ENCODE results near the gene PPM1H. TPM values are rescaled to one million over a fixed set of nuclear protein-coding genes. Genes with fewer than 3 reads are reported as not detected.

PPM1H gene
- total and polyA plus RNA-seq, 2 of the 8 experiments (the other 6 are each of a cell fraction or from before 2014, with no cell fraction given), result 16.4 to 36.1 TPM

GRCh38 chr12:62643486-62643885 is 291.5 kb downstream of the PPM1H start:
- no peaks in the 10 kb centered on the region for H3K9me3 ChIP-seq (ENCODE audit: insufficient read depth in 2 of 2, low read depth in 1 of 2, low read length in 1 of 2)
- FAIRE-seq (no peak), DNase-seq (ENCODE audit: low read depth in 1 of 2, low spot score in 2 of 2) (no peak)
- no peak overlapping the region for H3K23ac ChIP-seq (ENCODE audit: insufficient read length)
- TF ChIP-seq MAX (IDR thresholded peaks at IDR 0.05) (no peak), CHD1 (IDR thresholded peaks at IDR 0.05; ENCODE audit: low read depth, low read length) (no peak), ATF3 (IDR thresholded peaks at IDR 0.05; ENCODE audit: insufficient read depth, low read depth, low read length) (no peak), KDM1A (IDR thresholded peaks at IDR 0.05; ENCODE audit: borderline replicate concordance, low read length) (no peak), HDAC2 (IDR thresholded peaks at IDR 0.05; ENCODE audit: borderline replicate concordance in 1 of 2, low read depth in 2 of 2, low read length in 2 of 2) (no peak), POLR2A (IDR thresholded peaks at IDR 0.05; ENCODE audit: control extremely low read depth in 1 of 2, low read depth in 2 of 2, low read length in 2 of 2) (no peak), EP300 (IDR thresholded peaks at IDR 0.05; ENCODE audit: borderline replicate concordance in 1 of 2, low read depth in 2 of 2, low read length in 2 of 2) (no peak), SAP30 (IDR thresholded peaks at IDR 0.05; ENCODE audit: insufficient read depth, insufficient replicate concordance, low read length) (no peak), RNF2 (IDR thresholded peaks at IDR 0.05; ENCODE audit: borderline replicate concordance, low read depth, low read length, missing control alignments, poor library complexity, severe bottlenecking) (no peak), KDM5A (IDR thresholded peaks at IDR 0.05; ENCODE audit: low read length) (no peak)
- H3K4me3 ChIP-seq (ENCODE audit: extremely low read depth in 1 of 4, insufficient read depth in 2 of 4, low read depth in 3 of 4, low read length in 4 of 4), result no peak overlapping the region
- H3K4me1 ChIP-seq (replicated peaks in 1 of 4; ENCODE audit: control insufficient read depth in 3 of 4, insufficient read depth in 4 of 4, low read length in 3 of 4), result peaks cover 0 to 12% (median 7%) of the 10 kb centered on the region in 4 experiments; a peak in 6 of 7 replicates
- H4K20me1 ChIP-seq (replicated peaks in 1 of 2; ENCODE audit: control insufficient read depth in 1 of 2, insufficient read depth in 2 of 2, low read length in 2 of 2), result no peaks in the 10 kb centered on the region
- POLR2A ChIA-PET (ENCODE audit: partially characterized antibody), result interaction anchor here (2.2 kb wide), 1 partner anchor 10 kb away, joined by 6 read pairs; no protein-coding TSS in a partner anchor
- no peak overlapping the region for H3K56ac ChIP-seq (replicated peaks; ENCODE audit: insufficient read length, low read depth, low read length)
- H3K27ac ChIP-seq (ENCODE audit: low read depth, low read length), result no peak overlapping the region
- H4K5ac ChIP-seq (ENCODE audit: insufficient read length, low read depth, low read length), result no peak overlapping the region
- CTCF ChIA-PET (ENCODE audit: partially characterized antibody), result interaction anchor here (0.9 to 2.3 kb wide), 3 partner anchors 11 to 63 kb away, joined by 3 to 6 read pairs (median 3); no protein-coding TSS in a partner anchor
- no peaks in the 10 kb centered on the region for H3K27me3 ChIP-seq (replicated peaks in 1 of 4; ENCODE audit: control insufficient read depth in 3 of 4, extremely low read depth in 1 of 4, insufficient read depth in 3 of 4, low read length in 3 of 4)
- WGBS, 2 experiments (ENCODE audit: extremely low coverage in 1 of 2, insufficient coverage in 1 of 2, insufficient read length in 1 of 2, insufficient replicate concordance in 2 of 2, low coverage in 1 of 2, low lambda C conversion rate in 2 of 2, missing lambda C conversion rate in 1 of 2), result 92% methylated on average over 2 of the region's 2 CpGs; no CpG with 5 or more reads in 1 of the 2 experiments
- no peak overlapping the region for H2BK5ac ChIP-seq (ENCODE audit: low read depth, low read length)
- no peak overlapping the region for H2BK12ac ChIP-seq (ENCODE audit: low read depth, low read length)
- no peak overlapping the region for H3K4me2 ChIP-seq (ENCODE audit: insufficient read depth in 1 of 2, low read depth in 2 of 2, low read length in 2 of 2)
- H3K36me3 ChIP-seq (ENCODE audit: control insufficient read depth in 2 of 4, insufficient read depth in 4 of 4, low read length in 3 of 4), result no peaks in the 10 kb centered on the region; a peak in 1 of 8 replicates
- H3K4ac ChIP-seq (replicated peaks; ENCODE audit: insufficient read length, low read depth, low read length), result no peak overlapping the region
- no peak overlapping the region for H2AK5ac ChIP-seq (ENCODE audit: low read depth, low read length)
- no peak overlapping the region for H2BK120ac ChIP-seq (replicated peaks; ENCODE audit: low read depth, low read length)
- no peak overlapping the region for H3K18ac ChIP-seq (ENCODE audit: extremely low read depth, low read length)
- no peak overlapping the region for H3K9ac ChIP-seq (replicated peaks in 1 of 4; ENCODE audit: extremely low read depth in 1 of 4, low read depth in 3 of 4, low read length in 3 of 4)
- H2BK15ac ChIP-seq (ENCODE audit: low read length), result no peak overlapping the region
- no peak overlapping the region for H4K91ac ChIP-seq (replicated peaks; ENCODE audit: insufficient read length, low read length)
- no peak overlapping the region for H3K14ac ChIP-seq (ENCODE audit: insufficient read length)
- no peaks in the 10 kb centered on the region for H3K23me2 ChIP-seq (ENCODE audit: low read depth, low read length)
- H3K79me1 ChIP-seq (ENCODE audit: low read depth, low read length), result no peaks in the 10 kb centered on the region; the same call in 1 of the 2 replicates
- H2AFZ ChIP-seq (ENCODE audit: low read length), result no peak overlapping the region
- no peak overlapping the region for H2BK20ac ChIP-seq (ENCODE audit: low read length)
- H3K79me2 ChIP-seq (ENCODE audit: control insufficient read depth in 1 of 2, insufficient read depth in 2 of 2, low read length in 2 of 2), result no peaks in the 10 kb centered on the region
- no peak overlapping the region for H4K8ac ChIP-seq (ENCODE audit: extremely low read depth, insufficient read depth, low read length)
